GM12873 (cell line): ENCODE measurements around the gene JADE3.

ENCODE experiments used
- TF ChIP-seq, protein P1 (sequence below): IDR thresholded peaks from 2 replicates; pipeline ENCODE4 v1.5.1; 2012; ENCODE audit warnings: low read depth, mild to moderate bottlenecking, moderate library complexity, low read length, control low read depth; ENCODE audit not compliant: insufficient read depth; ENCODE audit errors: missing control alignments

JADE3 gene

DNA sequence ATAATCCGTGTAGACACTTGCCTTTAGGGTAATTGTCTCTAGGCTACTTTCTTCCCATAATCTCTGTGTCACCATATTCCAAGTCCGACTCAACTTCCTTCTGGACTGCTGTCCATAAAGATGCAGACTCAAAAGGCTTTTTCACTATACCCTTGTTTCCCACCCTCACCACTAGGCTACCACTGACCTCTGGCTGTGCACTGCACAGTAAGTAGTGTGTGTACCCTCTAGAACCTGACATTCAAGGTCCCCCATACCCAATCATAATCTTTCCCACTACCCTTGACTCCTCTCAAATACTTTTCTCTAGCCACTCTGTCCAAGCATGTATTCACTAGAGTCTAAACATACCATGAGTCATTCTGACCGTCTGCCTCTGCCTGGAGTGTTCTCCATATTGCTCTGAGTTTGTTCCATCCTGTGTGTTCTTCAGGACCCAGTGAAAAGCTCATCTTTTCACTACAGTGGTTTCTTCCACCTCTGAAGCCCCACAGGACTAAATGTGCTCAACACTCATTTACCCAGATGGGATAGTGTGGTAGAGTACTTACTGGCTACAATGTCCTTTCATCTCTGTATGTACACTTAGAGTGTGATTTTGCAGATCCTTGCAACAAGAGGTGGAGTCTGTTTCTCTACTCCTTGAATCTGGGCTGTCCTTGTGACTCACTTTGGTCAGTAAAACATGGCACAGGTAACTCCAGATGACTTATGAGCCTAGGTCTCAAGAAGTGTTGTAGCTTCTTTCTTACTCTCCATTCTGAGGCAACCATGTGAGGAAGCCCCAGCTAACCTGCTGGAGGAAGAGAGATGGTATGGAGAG is 17.4 kb downstream of the JADE3 start:
- TF ChIP-seq, protein P1, sequence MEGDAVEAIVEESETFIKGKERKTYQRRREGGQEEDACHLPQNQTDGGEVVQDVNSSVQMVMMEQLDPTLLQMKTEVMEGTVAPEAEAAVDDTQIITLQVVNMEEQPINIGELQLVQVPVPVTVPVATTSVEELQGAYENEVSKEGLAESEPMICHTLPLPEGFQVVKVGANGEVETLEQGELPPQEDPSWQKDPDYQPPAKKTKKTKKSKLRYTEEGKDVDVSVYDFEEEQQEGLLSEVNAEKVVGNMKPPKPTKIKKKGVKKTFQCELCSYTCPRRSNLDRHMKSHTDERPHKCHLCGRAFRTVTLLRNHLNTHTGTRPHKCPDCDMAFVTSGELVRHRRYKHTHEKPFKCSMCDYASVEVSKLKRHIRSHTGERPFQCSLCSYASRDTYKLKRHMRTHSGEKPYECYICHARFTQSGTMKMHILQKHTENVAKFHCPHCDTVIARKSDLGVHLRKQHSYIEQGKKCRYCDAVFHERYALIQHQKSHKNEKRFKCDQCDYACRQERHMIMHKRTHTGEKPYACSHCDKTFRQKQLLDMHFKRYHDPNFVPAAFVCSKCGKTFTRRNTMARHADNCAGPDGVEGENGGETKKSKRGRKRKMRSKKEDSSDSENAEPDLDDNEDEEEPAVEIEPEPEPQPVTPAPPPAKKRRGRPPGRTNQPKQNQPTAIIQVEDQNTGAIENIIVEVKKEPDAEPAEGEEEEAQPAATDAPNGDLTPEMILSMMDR, result no peak

DNA sequence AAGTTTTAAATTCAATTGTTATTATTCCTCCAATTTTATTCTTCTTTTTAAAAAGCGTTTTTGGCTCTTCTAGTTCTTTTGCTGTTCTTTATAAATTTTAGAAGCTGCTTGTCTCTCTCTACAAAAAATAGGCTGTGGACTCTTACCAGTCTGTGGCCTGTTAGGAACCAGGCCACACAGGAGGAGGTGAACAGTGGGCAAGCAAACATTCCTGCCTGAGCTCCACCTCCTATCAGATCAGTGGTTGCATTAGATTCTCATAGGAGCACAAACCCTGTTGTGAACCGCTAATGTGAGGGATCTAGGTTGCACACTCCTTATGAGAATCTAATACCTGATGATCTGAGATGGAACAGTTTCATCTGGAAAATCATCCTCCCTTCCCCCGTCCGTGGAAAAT is 23.1 kb downstream of the JADE3 start:
- TF ChIP-seq, protein P1, result no peak

- TF ChIP-seq, protein P1, result no peak
Measured at GRCh38 chrX:46938589-46938988, 26.4 kb downstream of the JADE3 start.

GRCh38 chrX:46941341-46941740 is 29.1 kb downstream of the JADE3 start:
- TF ChIP-seq, protein P1, result no peak

DNA sequence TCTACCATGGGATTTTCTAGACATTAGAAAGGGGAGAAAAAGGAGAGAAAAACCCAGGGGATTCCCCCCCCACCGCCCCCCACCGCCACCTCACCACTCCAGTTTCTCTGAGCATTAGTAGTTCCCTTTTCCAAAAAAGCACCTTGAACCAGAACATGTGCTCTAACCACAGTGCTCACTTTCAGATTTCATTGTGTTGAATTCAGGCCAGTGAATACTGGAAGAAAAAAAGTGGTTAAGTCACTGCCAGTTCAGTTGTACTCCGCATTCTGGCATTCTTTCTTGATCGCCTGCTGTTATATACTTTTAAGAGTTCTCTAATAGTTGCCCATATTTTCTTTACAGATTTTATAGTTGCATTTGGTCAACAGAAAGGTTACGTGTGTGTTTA is 40.9 kb downstream of the JADE3 start:
- TF ChIP-seq, protein P1, result no peak

DNA sequence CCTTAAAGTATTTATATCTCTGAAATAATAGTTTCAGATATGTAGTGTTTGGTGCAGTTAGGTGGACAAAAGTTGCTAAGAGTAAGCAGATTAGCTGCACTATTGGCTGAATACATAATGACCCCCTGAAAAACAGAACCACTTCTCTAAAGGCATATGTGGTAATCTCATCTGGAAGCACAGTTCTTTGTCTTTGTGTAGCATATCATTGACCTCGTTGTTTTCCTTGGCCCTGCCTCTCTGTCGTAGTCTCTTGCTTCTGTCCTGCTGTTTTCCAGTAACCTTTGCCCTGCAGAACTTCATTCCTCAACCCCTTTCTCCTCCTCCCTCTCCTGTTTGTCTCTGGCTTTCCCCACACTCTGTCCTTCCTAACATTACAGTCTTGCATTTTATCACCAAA is 41.4 kb downstream of the JADE3 start:
- TF ChIP-seq, protein P1, result no peak

- TF ChIP-seq, protein P1, result no peak
Measured at GRCh38 chrX:46954716-46955115, 42.5 kb downstream of the JADE3 start.
